ENCODE results near the gene LIPT2. TPM values are rescaled to one million over a fixed set of nuclear protein-coding genes. Genes with fewer than 3 reads are reported as not detected.

The LIPT2 gene
- total and polyA plus RNA-seq, 12 donors: 0.93 to 3.8 (median 1.6) TPM

DNA sequence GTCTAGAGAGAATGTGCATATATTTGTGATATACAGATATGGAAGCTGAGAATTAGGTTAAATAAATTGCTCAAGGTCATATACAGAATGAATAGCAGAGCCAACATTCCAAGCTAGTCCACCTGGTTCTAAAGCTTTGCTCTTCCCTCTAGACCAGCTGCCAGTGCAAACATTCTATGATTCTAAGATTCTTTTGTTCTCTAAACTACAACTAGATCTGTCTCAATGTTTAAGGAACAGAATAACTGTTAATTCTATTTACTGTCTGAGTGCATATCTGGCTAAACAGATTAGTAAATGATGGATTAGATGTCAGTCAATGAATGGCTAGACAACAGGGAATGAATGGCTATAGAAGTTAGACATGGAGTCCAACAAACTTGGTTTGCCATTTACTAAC, 45.8 kb downstream of the LIPT2 start:
- peaks cover 0 to 15% (median 0%) of the 10 kb centered on the region in 9 donors for H3K4me1 ChIP-seq
- intact Hi-C loops (cut with DNase I): loop anchor here in 8 of 10 donors (2.0 to 5.0 kb wide), 8 partner anchors 55 to 290 kb away; no protein-coding TSS in a partner anchor
- TF ChIP-seq, protein P1, sequence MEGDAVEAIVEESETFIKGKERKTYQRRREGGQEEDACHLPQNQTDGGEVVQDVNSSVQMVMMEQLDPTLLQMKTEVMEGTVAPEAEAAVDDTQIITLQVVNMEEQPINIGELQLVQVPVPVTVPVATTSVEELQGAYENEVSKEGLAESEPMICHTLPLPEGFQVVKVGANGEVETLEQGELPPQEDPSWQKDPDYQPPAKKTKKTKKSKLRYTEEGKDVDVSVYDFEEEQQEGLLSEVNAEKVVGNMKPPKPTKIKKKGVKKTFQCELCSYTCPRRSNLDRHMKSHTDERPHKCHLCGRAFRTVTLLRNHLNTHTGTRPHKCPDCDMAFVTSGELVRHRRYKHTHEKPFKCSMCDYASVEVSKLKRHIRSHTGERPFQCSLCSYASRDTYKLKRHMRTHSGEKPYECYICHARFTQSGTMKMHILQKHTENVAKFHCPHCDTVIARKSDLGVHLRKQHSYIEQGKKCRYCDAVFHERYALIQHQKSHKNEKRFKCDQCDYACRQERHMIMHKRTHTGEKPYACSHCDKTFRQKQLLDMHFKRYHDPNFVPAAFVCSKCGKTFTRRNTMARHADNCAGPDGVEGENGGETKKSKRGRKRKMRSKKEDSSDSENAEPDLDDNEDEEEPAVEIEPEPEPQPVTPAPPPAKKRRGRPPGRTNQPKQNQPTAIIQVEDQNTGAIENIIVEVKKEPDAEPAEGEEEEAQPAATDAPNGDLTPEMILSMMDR (IDR thresholded peaks at IDR 0.05): no peak
- no peaks in the 10 kb centered on the region for H3K9me3 ChIP-seq
- no peak for ATAC-seq
- DNase-seq: no peak
- H3K36me3 ChIP-seq: no peaks in the 10 kb centered on the region
- H3K27ac ChIP-seq: no peak overlapping the region
- H3K4me3 ChIP-seq: no peak overlapping the region
- no peaks in the 10 kb centered on the region for H3K27me3 ChIP-seq

DNA sequence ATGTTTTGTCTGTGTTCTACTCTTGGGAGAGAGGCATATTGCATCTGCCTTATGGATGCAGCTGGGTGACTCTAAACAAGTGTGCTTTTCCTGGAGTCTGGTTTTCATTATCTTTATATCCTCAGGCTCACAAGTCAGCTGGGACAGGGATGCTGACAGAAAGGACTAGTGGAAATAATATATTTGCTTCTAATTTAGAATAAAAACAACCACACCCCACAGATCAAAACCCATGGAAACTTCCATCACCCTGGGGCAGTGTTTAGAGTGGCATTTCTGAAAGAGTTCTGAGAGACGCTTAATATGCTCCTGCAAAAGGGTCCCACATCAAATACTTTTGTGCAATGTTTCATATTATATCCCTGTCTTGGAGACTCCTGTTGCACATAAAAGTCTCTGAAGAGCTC, 47.0 kb downstream of the LIPT2 start:
- 84 to 91% methylated on average over 1 of the region's 1 CpG for WGBS, 2 donors
- Histone ChIP-seq H3K27me3 (no peaks in the 10 kb centered on the region), H3K36me3 (no peaks in the 10 kb centered on the region), H3K27ac (no peak overlapping the region), H3K4me1 (peaks cover 0 to 15% (median 0%) of the 10 kb centered on the region in 9 donors), H3K9me3 (no peaks in the 10 kb centered on the region), H3K4me3 (no peak overlapping the region)
- DNase-seq: no peak
- intact Hi-C loops (cut with DNase I): loop anchor here in 7 of 10 donors (2.0 to 5.0 kb wide), 5 partner anchors 54 to 291 kb away; no protein-coding TSS in a partner anchor
- TF ChIP-seq, protein P1 (IDR thresholded peaks at IDR 0.05): no peak
- ATAC-seq: no peak

- TF ChIP-seq, protein P1 (IDR thresholded peaks at IDR 0.05): no peak
- Histone ChIP-seq H3K27ac (no peak overlapping the region), H3K4me1 (peaks cover 0 to 11% (median 0%) of the 10 kb centered on the region in 9 donors), H3K36me3 (no peaks in the 10 kb centered on the region), H3K9me3 (peaks cover 0 to 3% (median 0%) of the 10 kb centered on the region in 11 donors), H3K27me3 (no peaks in the 10 kb centered on the region), H3K4me3 (no peak overlapping the region)
- intact Hi-C loops (cut with DNase I): no loop called here
- 60 to 72% methylated on average over 9 of the region's 9 CpGs for WGBS, 2 donors
- ATAC-seq: no peak
- DNase-seq: no peak
These were observed 49.2 kb downstream of the LIPT2 start for GRCh38 chr11:74444173-74444826.

DNA sequence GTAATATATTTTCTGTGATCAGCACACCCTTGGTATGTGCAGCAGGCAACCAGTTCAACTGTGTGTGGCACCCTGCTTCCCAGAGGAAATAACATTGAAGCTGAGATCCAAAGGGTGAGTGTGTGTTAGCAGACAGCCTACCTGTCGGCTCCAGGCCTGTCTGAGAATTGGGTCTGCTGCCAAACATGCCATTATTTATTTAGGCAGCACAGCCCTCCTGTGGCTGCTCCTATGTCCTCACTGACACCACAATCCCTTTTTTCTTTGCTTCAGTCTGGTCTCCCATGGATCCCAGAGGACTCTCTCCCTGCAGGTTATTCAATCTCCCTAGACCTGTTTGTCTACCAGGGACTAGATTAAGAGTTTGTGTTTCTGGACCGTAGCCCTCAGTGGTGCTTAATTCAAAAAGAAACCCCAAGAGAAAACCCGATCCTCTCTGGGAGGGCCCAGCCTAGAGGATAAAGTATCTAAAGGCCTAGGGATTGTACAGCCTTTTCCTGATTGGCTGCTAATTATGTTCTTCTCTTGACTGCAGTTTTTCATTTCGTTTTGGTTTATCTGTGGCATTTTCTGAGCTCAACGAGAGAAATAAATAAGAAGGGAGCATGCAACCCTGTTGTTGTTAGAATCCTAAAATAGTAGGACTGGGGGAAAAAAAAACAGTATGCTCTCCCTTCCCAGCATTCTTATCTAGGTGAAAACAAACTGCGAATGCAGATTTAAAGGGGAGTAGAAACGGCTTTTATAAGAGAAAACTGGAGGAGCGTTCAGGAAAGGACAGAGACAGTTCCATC, 50.3 kb downstream of the LIPT2 start:
- intact Hi-C loops (cut with DNase I): no loop called here
- peak in 4 of 8 donors; percentile 47 to 68 (median 62) for ATAC-seq
- Histone ChIP-seq H3K36me3 (no peaks in the 10 kb centered on the region), H3K4me3 (no peak overlapping the region), H3K27me3 (no peaks in the 10 kb centered on the region), H3K4me1 (peaks cover 0 to 11% (median 0%) of the 10 kb centered on the region in 9 donors), H3K27ac (no peak overlapping the region), H3K9me3 (peaks cover 0 to 3% (median 0%) of the 10 kb centered on the region in 11 donors)
- DNase-seq: no peak
- TF ChIP-seq, protein P1 (IDR thresholded peaks at IDR 0.05): peak in 3 of 9 donors; percentile 18 to 35 (median 21)
- 39 to 45% methylated on average over 8 of the region's 8 CpGs for WGBS, 2 donors

All from heart right ventricle (tissue), 16 donors.